Upper lobe of left lung (tissue), 6 donors: Measurements from ENCODE around the gene DCST2. TPM values are rescaled to one million over a fixed set of nuclear protein-coding genes. Genes with fewer than 3 reads are reported as not detected.
"Not testable (repeated sequence)": the region's sequence is repeated elsewhere in the genome, so short reads cannot be mapped to it uniquely, and the experiment has no call there.

Experiments used
- ATAC-seq, 2 donors: fragments of 200-7000 bp; cut with Tn5 transposase; one replicate each; pipeline ENCODE4 v1.9.1; 2022; ENCODE audit warnings: mild to moderate bottlenecking in 2 of 2, moderate library complexity in 2 of 2; ENCODE audit not compliant: low FRiP score in 2 of 2
- DNase-seq, 2 donors: peaks; one replicate each; pipeline ENCODE4 v3.0.0-alpha.2; 2019 to 2020
- H3K27ac ChIP-seq, 4 donors: fragments of 200-600 bp; sonication (generic); one replicate each; pipeline ENCODE4 v1.5.1; 2016 to 2019
- H3K27me3 ChIP-seq, 4 donors: fragments of 200-600 bp; sonication (generic); one replicate each; pipeline ENCODE4 v1.5.1; 2017 to 2019
- H3K36me3 ChIP-seq, 4 donors: fragments of 200-600 bp; sonication (generic); one replicate each; pipeline ENCODE4 v1.5.1; 2016 to 2019
- H3K4me1 ChIP-seq, 4 donors: fragments of 200-600 bp; sonication (generic); one replicate each; pipeline ENCODE4 v1.5.1; 2018 to 2019
- H3K4me3 ChIP-seq, 4 donors: fragments of 200-600 bp; sonication (generic); one replicate each; pipeline ENCODE4 v1.5.1; 2017 to 2019; ENCODE audit warnings: mild to moderate bottlenecking in 2 of 4, moderate library complexity in 1 of 4
- H3K9me3 ChIP-seq, 4 donors: fragments of 200-600 bp; sonication (generic); one replicate each; pipeline ENCODE4 v1.5.1; 2018 to 2019
- CTCF ChIP-seq, 6 experiments: fragments of 450-650 bp in 4 of 6; fragments of 200-600 bp in 2 of 6; sonication (generic) in 2 of 6; IDR thresholded peaks; one replicate each; pipeline ENCODE4 v1.5.1; 2016 to 2019; ENCODE audit warnings: antibody characterized with exemption in 6 of 6
- EP300 ChIP-seq, 4 donors: sonication (generic); formaldehyde crosslinking; IDR thresholded peaks; one replicate each; pipeline ENCODE4 v1.5.1; 2017; ENCODE audit warnings: antibody characterized with exemption in 4 of 4, control low read depth in 2 of 4
- POLR2A ChIP-seq, 4 donors: fragments of 450-650 bp; IDR thresholded peaks; one replicate each; pipeline ENCODE4 v1.5.1; 2016 to 2017; ENCODE audit warnings: antibody characterized with exemption in 4 of 4, mild to moderate bottlenecking in 2 of 4
- POLR2AphosphoS5 ChIP-seq, 2 donors: sonication (generic); formaldehyde crosslinking; IDR thresholded peaks; one replicate each; pipeline ENCODE4 v1.5.1; 2017; ENCODE audit warnings: antibody characterized with exemption in 2 of 2
- WGBS, 2 donors: methylation state at CpG; one replicate each; pipeline ENCODE4 v1.1.5; 2017 to 2018; 5-methylcytosine and 5-hydroxymethylcytosine counted together
- total RNA-seq, 6 donors: library from RNA; depleted of rRNA in 4 of 6; stranded (reverse); fragments of >200 nt in 4 of 6; gene quantifications; one replicate each; pipeline versions ENCODE4 v1.1.0 to v1.2.1, GENCODE V29; 2016 to 2021
- donor health status: DM: no; HTN: no; CAD: no; lungs with moderate emphysema.
- donor health status: DM: no; HTN: yes; CAD: no; lungs with severe emphysema.

The DCST2 gene
- total RNA-seq, 6 donors from 2014 or later: 0.49 to 2.1 (median 1.1) TPM

GRCh38 chr1:154989195-154989860, 44.3 kb downstream of the DCST2 start:
- 82 to 93% methylated on average over 2 to 3 of the region's 3 CpGs for WGBS, 2 donors
- H3K9me3 ChIP-seq: no peaks in the 10 kb centered on the region
- no peak for DNase-seq
- H3K36me3 ChIP-seq: peaks cover 0 to 49% (median 23%) of the 10 kb centered on the region in 4 donors
- no peak for ATAC-seq
- peaks cover 1 to 12% (median 3%) of the 10 kb centered on the region in 4 donors for H3K4me1 ChIP-seq
- TF ChIP-seq POLR2A (IDR thresholded peaks at IDR 0.05) (no peak), POLR2AphosphoS5 (IDR thresholded peaks at IDR 0.05) (no peak)
- no peaks in the 10 kb centered on the region for H3K27me3 ChIP-seq
- H3K27ac ChIP-seq: no peak overlapping the region
- H3K4me3 ChIP-seq: no peak overlapping the region

- WGBS, 2 donors: 85 to 88% methylated on average over 7 to 17 of the region's 17 CpGs
- no peak overlapping the region for H3K4me3 ChIP-seq
- H3K36me3 ChIP-seq: peaks cover 0 to 49% (median 23%) of the 10 kb centered on the region in 4 donors
- TF ChIP-seq CTCF (IDR thresholded peaks at IDR 0.05) (no peak), EP300 (IDR thresholded peaks at IDR 0.05) (no peak), POLR2A (IDR thresholded peaks at IDR 0.05) (no peak), POLR2AphosphoS5 (IDR thresholded peaks at IDR 0.05) (no peak)
- H3K4me1 ChIP-seq: peaks cover 10 to 23% (median 12%) of the 10 kb centered on the region in 4 donors
- no peak for DNase-seq
- no peak overlapping the region for H3K27ac ChIP-seq
- ATAC-seq: no peak
- no peaks in the 10 kb centered on the region for H3K27me3 ChIP-seq
- no peaks in the 10 kb centered on the region for H3K9me3 ChIP-seq
Measured at GRCh38 chr1:154988058-154988954, 45.3 kb downstream of the DCST2 start.

- H3K36me3 ChIP-seq: peaks cover 0 to 42% (median 21%) of the 10 kb centered on the region in 4 donors
- peaks cover 14 to 28% (median 16%) of the 10 kb centered on the region in 4 donors for H3K4me1 ChIP-seq
- DNase-seq: no peak
- H3K4me3 ChIP-seq: no peak overlapping the region
- ATAC-seq: no peak
- WGBS, 2 donors: 66 to 75% methylated on average over 6 of the region's 6 CpGs
- no peak overlapping the region for H3K27ac ChIP-seq
- H3K9me3 ChIP-seq: no peaks in the 10 kb centered on the region
- TF ChIP-seq POLR2A (IDR thresholded peaks at IDR 0.05): no peak
- H3K27me3 ChIP-seq: no peaks in the 10 kb centered on the region
Measured at GRCh38 chr1:154987326-154987725, 46.3 kb downstream of the DCST2 start.

DNA sequence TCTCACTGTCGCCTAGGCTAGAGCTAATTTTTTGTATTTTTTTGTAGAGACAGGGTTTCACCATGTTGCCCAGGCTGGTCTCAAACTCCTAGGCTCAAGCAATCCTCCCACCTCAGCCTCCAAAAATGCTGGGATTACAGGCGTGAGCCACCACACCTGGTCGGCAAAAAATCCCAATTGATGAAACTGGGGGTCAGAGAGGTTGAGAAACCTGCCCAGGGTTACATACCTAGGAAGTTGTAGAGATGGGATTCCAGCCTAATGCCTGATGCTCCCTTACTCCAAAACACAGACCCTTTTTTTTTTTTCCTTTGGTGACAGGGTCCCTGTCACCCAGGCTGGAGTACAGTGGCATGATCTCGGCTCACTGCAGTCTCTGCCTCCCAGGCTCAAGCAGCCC, 46.8 kb downstream of the DCST2 start:
- not testable (repeated sequence) for ATAC-seq
- Histone ChIP-seq H3K36me3 (peaks cover 0 to 41% (median 20%) of the 10 kb centered on the region in 4 donors), H3K4me1 (peaks cover 16 to 33% (median 18%) of the 10 kb centered on the region in 4 donors)

DNA sequence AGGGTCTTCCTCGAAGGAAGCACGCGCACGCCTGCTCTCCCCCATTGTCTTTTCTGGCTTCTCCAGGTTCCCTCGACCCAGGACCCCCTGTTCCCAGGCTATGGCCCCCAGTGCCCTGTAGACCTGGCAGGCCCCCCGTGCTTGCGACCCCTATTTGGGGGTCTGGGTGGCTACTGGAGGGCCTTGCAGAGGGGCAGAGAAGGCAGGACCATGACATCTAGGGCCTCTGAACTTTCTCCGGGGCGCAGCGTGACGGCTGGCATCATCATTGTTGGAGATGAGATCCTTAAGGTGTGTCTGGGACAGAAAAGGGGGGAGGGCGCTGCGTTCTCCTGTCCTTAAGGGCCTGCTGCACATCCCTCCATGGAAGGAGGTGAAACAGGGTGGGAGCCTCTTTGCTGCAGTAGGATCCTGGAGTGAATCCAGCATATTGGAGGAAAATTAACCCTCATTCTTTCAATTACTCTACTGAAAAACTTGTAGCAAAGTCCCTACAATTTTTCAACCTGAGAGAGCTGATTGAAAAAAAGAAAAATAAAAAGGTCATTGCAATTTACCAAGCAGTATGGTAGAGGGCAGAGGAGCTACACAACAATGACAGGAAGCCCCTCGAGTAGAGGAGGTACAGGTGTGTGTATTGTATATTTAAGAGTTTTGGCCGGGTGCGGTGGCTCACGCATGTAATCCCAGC, 49.7 kb downstream of the DCST2 start:
- Histone ChIP-seq H3K36me3 (peaks cover 0 to 17% (median 16%) of the 10 kb centered on the region in 4 donors), H3K4me1 (peaks cover 16 to 33% (median 18%) of the 10 kb centered on the region in 4 donors), H3K9me3 (no peaks in the 10 kb centered on the region), H3K4me3 (peak overlapping the region; percentile 61 to 75 (median 68)), H3K27ac (peak overlapping the region; percentile 61 to 80 (median 75)), H3K27me3 (no peaks in the 10 kb centered on the region)
- ATAC-seq: no peak
- TF ChIP-seq POLR2A (IDR thresholded peaks at IDR 0.05) (no peak), CTCF (IDR thresholded peaks at IDR 0.05) (no peak), EP300 (IDR thresholded peaks at IDR 0.05) (no peak), POLR2AphosphoS5 (IDR thresholded peaks at IDR 0.05) (no peak)
- DNase-seq: no peak
- 14 to 17% methylated on average over 16 to 17 of the region's 17 CpGs for WGBS, 2 donors

More for the DNA sequence above, 46.8 kb downstream of the DCST2 start:
- H3K27me3 ChIP-seq, H3K27ac ChIP-seq, H3K9me3 ChIP-seq, H3K4me3 ChIP-seq, DNase-seq: not testable (repeated sequence)
- WGBS, 2 donors: 94 to 96% methylated on average over 4 of the region's 4 CpGs
